ENCODE measurements around the gene RNF144A. TPM values are rescaled to one million over a fixed set of nuclear protein-coding genes. Genes with fewer than 3 reads are reported as not detected.

Gene RNF144A
- polyA plus RNA-seq, 3 donors, result 0.30 to 0.68 (median 0.48) TPM

DNA sequence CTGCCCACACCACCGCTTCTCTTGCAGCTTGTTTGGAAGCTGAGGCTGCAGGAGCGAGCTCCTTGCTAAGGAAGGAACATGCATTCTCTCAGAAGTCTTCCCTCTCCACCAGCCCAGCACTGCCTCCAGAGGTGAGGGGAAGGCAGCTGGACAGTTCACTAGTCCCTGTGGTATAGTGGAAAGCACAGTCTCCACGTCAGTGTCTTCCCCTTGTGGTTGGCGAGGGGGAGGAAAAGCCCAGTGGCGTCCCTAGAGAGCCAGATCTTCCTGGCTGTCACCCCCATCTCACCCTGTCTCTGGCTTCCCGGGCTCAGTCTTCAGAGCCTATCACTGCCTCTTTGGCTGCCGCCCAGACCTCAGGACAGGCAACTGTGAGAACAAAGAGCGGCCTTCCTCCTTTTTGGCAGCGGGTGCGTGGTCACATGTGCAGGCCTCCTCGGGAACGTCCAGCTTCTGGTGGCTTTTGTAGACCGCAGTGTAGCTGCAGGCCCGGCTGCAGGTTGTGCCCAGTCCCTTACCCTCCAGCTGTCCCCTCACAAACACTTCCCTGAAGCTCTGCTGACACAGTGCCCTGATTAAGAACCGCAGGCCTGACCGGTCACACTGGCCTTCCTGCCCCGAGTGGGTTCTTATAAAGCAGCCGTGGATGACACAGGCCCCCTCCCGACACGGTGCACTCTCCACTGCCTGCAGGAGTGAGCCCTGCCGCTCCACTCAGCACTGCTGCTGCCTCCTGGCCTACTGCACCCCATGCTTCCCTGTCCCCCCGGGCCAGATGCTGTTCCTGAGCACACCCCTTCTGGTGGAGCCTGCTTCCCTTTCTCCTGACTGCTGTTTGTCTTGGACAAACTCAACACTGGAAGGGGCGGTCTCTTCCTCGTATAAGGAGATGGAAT lies 90.9 kb downstream of the RNF144A start:
- WGBS (ENCODE audit: insufficient coverage), result 11% methylated on average over 20 of the region's 24 CpGs
- intact Hi-C loops (cut with micrococcal nuclease), result loop anchor here in 1 of 2 donors (10.0 kb wide), 1 partner anchor 93 kb away; the partner anchor contains the start of gene RNF144A
- Histone ChIP-seq H3K4me1 (ENCODE audit: control insufficient read depth in 1 of 2, insufficient read depth in 2 of 2, low read length in 2 of 2) (peaks cover 45 to 46% of the 10 kb centered on the region in 2 donors), H3K4me3 (replicated peaks in 1 of 3; ENCODE audit: low read depth in 2 of 3, low read length in 3 of 3) (peak overlapping the region in 1 of 3 experiments; percentile 58), H3K36me3 (replicated peaks in 1 of 2; ENCODE audit: control insufficient read depth in 1 of 2, insufficient read depth in 2 of 2, low read length in 2 of 2) (no peaks in the 10 kb centered on the region), H4K20me1 (ENCODE audit: insufficient read depth, low read length) (no peaks in the 10 kb centered on the region), H3K9ac (ENCODE audit: insufficient read depth, low read length, poor library complexity, severe bottlenecking) (no peak overlapping the region), H3K4me2 (replicated peaks; ENCODE audit: extremely low read depth, low read length, poor library complexity, severe bottlenecking) (peak overlapping the region; percentile 61), H3K79me2 (ENCODE audit: insufficient read depth, low read length) (no peaks in the 10 kb centered on the region), H2AFZ (ENCODE audit: insufficient read depth, low read depth, low read length, poor library complexity, severe bottlenecking) (peak overlapping the region; percentile 78), H3K9me3 (replicated peaks in 1 of 2; ENCODE audit: control insufficient read depth in 1 of 2, insufficient read depth in 1 of 2, low read length in 2 of 2) (no peaks in the 10 kb centered on the region), H3K27me3 (ENCODE audit: control insufficient read depth in 2 of 2, insufficient read depth in 2 of 2, low read length in 2 of 2) (no peaks in the 10 kb centered on the region), H3K27ac (ENCODE audit: low read depth in 1 of 2, low read length in 2 of 2) (peak overlapping the region; percentile 43 to 68)
- Mint-ChIP-seq H3K27ac (peak overlapping the region; percentile 79 to 88 (median 87)), H3K36me3 (no peaks in the 10 kb centered on the region), H3K4me1 (peaks cover 58% of the 10 kb centered on the region), H3K27me3 (ENCODE audit: low read depth in 3 of 3) (peaks cover 0 to 2% (median 0%) of the 10 kb centered on the region in 3 donors), H3K4me3 (peak overlapping the region; percentile 76 to 92), H3K9me3 (peaks cover 0 to 2% (median 0%) of the 10 kb centered on the region in 7 donors)
- peak; percentile 62 to 79 (median 65) for DNase-seq
- TF ChIP-seq, protein P1, sequence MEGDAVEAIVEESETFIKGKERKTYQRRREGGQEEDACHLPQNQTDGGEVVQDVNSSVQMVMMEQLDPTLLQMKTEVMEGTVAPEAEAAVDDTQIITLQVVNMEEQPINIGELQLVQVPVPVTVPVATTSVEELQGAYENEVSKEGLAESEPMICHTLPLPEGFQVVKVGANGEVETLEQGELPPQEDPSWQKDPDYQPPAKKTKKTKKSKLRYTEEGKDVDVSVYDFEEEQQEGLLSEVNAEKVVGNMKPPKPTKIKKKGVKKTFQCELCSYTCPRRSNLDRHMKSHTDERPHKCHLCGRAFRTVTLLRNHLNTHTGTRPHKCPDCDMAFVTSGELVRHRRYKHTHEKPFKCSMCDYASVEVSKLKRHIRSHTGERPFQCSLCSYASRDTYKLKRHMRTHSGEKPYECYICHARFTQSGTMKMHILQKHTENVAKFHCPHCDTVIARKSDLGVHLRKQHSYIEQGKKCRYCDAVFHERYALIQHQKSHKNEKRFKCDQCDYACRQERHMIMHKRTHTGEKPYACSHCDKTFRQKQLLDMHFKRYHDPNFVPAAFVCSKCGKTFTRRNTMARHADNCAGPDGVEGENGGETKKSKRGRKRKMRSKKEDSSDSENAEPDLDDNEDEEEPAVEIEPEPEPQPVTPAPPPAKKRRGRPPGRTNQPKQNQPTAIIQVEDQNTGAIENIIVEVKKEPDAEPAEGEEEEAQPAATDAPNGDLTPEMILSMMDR (IDR thresholded peaks at IDR 0.05), result peak; percentile 32

DNA sequence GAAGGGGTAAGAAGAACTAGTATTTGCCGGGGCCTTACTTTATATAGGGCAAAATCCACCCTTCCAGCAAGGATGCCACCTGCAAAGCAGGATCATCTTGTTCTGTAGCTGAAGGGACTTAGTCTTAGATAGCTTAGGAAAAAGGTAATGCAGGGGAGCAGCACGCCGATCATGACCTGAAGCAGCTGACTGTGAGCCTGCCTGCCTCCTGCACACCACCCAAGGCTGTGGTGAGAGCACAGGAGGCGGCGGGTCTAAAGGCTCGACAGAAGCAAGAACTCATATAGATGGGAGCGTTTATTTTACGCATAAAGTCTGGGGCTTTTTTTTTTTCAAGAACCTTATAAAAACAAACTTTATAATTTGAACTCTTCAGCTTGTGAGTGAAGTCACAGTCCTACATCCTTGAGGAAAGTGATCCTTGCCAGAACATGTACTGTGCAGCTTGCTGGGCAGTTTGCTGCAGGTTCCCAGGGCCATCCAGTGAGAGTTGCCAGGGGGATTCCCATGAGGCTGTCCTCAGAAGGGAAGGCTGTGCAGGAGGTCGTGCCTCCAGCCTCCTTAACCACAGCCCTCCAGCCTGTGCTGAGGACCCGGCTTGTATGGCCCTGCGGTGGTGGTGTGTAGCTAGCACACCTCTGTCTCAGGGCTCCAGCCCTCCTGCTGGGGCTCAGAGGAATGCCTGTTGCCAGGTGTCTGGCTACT lies 92.1 kb downstream of the RNF144A start:
- Histone ChIP-seq H3K36me3 (replicated peaks in 1 of 2; ENCODE audit: control insufficient read depth in 1 of 2, insufficient read depth in 2 of 2, low read length in 2 of 2) (no peaks in the 10 kb centered on the region), H2AFZ (ENCODE audit: insufficient read depth, low read depth, low read length, poor library complexity, severe bottlenecking) (no peak overlapping the region), H3K4me3 (replicated peaks in 1 of 3; ENCODE audit: low read depth in 2 of 3, low read length in 3 of 3) (no peak overlapping the region), H3K9ac (ENCODE audit: insufficient read depth, low read length, poor library complexity, severe bottlenecking) (no peak overlapping the region), H3K4me2 (replicated peaks; ENCODE audit: extremely low read depth, low read length, poor library complexity, severe bottlenecking) (no peak overlapping the region), H3K27me3 (ENCODE audit: control insufficient read depth in 2 of 2, insufficient read depth in 2 of 2, low read length in 2 of 2) (no peaks in the 10 kb centered on the region), H4K20me1 (ENCODE audit: insufficient read depth, low read length) (no peaks in the 10 kb centered on the region), H3K27ac (ENCODE audit: low read depth in 1 of 2, low read length in 2 of 2) (no peak overlapping the region), H3K4me1 (ENCODE audit: control insufficient read depth in 1 of 2, insufficient read depth in 2 of 2, low read length in 2 of 2) (peaks cover 36 to 39% of the 10 kb centered on the region in 2 donors), H3K9me3 (replicated peaks in 1 of 2; ENCODE audit: control insufficient read depth in 1 of 2, insufficient read depth in 1 of 2, low read length in 2 of 2) (no peaks in the 10 kb centered on the region), H3K79me2 (ENCODE audit: insufficient read depth, low read length) (no peaks in the 10 kb centered on the region)
- peaks cover 0 to 2% (median 0%) of the 10 kb centered on the region in 7 donors for H3K9me3 Mint-ChIP-seq
- no peaks in the 10 kb centered on the region for H3K36me3 Mint-ChIP-seq
- 90% methylated on average over 5 of the region's 11 CpGs for WGBS (ENCODE audit: insufficient coverage)
- TF ChIP-seq, protein P1 (IDR thresholded peaks at IDR 0.05), result no peak
- peaks cover 56% of the 10 kb centered on the region for H3K4me1 Mint-ChIP-seq
- intact Hi-C loops (cut with micrococcal nuclease), result loop anchor here in 1 of 2 donors (10.0 kb wide), 1 partner anchor 95 kb away; the partner anchor contains the start of gene RNF144A
- DNase-seq, result no peak
- peaks cover 0 to 2% (median 0%) of the 10 kb centered on the region in 3 donors for H3K27me3 Mint-ChIP-seq (ENCODE audit: low read depth in 3 of 3)
- no peak overlapping the region for H3K27ac Mint-ChIP-seq
- no peak overlapping the region for H3K4me3 Mint-ChIP-seq

Data from CD14-positive monocyte (primary cell).